ENCODE results near the gene NEK6.

DNA sequence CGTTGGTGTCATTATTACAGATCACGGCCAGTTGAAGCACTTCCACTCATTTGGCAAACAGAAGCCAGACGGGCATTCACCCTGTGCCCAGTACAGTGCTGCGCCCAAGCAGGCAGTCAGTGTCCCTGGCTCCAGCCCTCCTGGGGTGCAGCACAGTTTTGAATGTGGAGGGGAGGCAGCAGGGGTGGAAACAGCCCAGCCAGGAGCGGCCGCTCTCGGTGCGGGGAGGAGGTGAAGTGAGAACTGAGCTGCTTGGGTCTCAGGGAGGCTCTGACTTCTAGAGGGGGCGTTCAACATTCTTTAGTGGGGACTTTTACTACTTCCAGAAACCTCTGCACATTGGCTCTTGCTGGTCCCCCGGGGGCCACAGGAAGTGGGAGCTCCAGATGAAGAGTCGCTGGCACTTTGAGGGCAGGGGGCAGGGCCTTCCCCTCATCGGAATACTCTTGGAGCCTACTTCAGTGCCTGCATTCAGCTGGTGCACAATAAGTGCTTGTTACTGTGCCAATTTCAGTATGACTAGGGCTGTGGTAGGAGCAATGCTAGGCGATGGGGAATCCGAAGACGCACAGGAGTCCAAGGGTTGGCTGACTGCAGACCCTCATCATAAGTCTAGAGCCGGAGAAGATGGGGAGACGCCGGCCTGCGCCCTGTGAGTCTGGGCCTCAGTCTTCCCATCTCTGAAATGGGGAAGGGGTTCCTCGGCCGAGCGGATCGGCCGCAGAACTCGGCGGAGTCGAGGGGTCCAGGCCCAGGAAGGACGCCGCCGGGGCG lies 492 bp upstream of the NEK6 start:
- TF ChIP-seq, protein P1, sequence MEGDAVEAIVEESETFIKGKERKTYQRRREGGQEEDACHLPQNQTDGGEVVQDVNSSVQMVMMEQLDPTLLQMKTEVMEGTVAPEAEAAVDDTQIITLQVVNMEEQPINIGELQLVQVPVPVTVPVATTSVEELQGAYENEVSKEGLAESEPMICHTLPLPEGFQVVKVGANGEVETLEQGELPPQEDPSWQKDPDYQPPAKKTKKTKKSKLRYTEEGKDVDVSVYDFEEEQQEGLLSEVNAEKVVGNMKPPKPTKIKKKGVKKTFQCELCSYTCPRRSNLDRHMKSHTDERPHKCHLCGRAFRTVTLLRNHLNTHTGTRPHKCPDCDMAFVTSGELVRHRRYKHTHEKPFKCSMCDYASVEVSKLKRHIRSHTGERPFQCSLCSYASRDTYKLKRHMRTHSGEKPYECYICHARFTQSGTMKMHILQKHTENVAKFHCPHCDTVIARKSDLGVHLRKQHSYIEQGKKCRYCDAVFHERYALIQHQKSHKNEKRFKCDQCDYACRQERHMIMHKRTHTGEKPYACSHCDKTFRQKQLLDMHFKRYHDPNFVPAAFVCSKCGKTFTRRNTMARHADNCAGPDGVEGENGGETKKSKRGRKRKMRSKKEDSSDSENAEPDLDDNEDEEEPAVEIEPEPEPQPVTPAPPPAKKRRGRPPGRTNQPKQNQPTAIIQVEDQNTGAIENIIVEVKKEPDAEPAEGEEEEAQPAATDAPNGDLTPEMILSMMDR (conservative IDR thresholded peaks at IDR 0.05): no peak
- no peak for TF ChIP-seq EZH2 (IDR thresholded peaks at IDR 0.05; ENCODE audit: low read depth)

Measured in PC-9 (cell line).